HG02610 (cell line): Measurements from ENCODE around the gene GPC4.
"Not testable (repeated sequence)": the region's sequence is repeated elsewhere in the genome, so short reads cannot be mapped to it uniquely, and the experiment has no call there.

Experiments used
- ATAC-seq: cut with Tn5 transposase; IDR thresholded peaks from one replicate; pipeline ENCODE4 v1.9.1; 2021; ENCODE audit warnings: mild to moderate bottlenecking, moderate library complexity; ENCODE audit not compliant: unreplicated experiment

The GPC4 gene

GRCh38 chrX:133370696-133371275 lies 44.5 kb downstream of the GPC4 start:
- ATAC-seq: no peak

- no peak for ATAC-seq
Measured at GRCh38 chrX:133369065-133369464, 46.2 kb downstream of the GPC4 start.

GRCh38 chrX:133366735-133367134 lies 48.6 kb downstream of the GPC4 start:
- no peak for ATAC-seq

- no peak for ATAC-seq
Measured at GRCh38 chrX:133365871-133366611, 49.2 kb downstream of the GPC4 start.

GRCh38 chrX:133364865-133365264 lies 50.4 kb downstream of the GPC4 start:
- ATAC-seq: no peak

- ATAC-seq: no peak
Measured at GRCh38 chrX:133364196-133364595, 51.1 kb downstream of the GPC4 start.

- no peak for ATAC-seq
Measured at GRCh38 chrX:133362538-133362937, 52.8 kb downstream of the GPC4 start.

GRCh38 chrX:133359466-133359865 lies 55.8 kb downstream of the GPC4 start:
- ATAC-seq: no peak

- no peak for ATAC-seq
Measured at GRCh38 chrX:133353233-133353632, 62.1 kb downstream of the GPC4 start.

GRCh38 chrX:133350751-133351150 lies 64.5 kb downstream of the GPC4 start:
- ATAC-seq: no peak

- no peak for ATAC-seq
Measured at GRCh38 chrX:133346026-133346425, 69.3 kb downstream of the GPC4 start.

GRCh38 chrX:133339566-133339965 lies 75.7 kb downstream of the GPC4 start:
- no peak for ATAC-seq

- no peak for ATAC-seq
Measured at GRCh38 chrX:133337250-133337649, 78.0 kb downstream of the GPC4 start.

- no peak for ATAC-seq
Measured at GRCh38 chrX:133335027-133335426, 80.3 kb downstream of the GPC4 start.

- ATAC-seq: no peak
Measured at GRCh38 chrX:133333154-133333750, 82.0 kb downstream of the GPC4 start.

GRCh38 chrX:133332737-133333136 lies 82.6 kb downstream of the GPC4 start:
- no peak for ATAC-seq

- ATAC-seq: no peak
Measured at GRCh38 chrX:133330956-133331355, 84.3 kb downstream of the GPC4 start.

GRCh38 chrX:133325422-133325821 lies 89.9 kb downstream of the GPC4 start:
- no peak for ATAC-seq

- peak; percentile 56 for ATAC-seq
Measured at GRCh38 chrX:133323431-133323830, 91.9 kb downstream of the GPC4 start.

- ATAC-seq: not testable (repeated sequence)
Measured at GRCh38 chrX:133322269-133322668, 93.0 kb downstream of the GPC4 start.

- no peak for ATAC-seq
Measured at GRCh38 chrX:133321451-133321850, 93.8 kb downstream of the GPC4 start.

- no peak for ATAC-seq
Measured at GRCh38 chrX:133314281-133314680, 101.0 kb downstream of the GPC4 start.
